ENCODE results near the gene TRPT1. TPM values are rescaled to one million over a fixed set of nuclear protein-coding genes. Genes with fewer than 3 reads are reported as not detected.

Gene TRPT1
- total and polyA plus RNA-seq, 9 of the 15 experiments (the other 6 are each of a cell fraction or from before 2014, with no cell fraction given) = 4.6 to 41.7 (median 23.1) TPM

DNA sequence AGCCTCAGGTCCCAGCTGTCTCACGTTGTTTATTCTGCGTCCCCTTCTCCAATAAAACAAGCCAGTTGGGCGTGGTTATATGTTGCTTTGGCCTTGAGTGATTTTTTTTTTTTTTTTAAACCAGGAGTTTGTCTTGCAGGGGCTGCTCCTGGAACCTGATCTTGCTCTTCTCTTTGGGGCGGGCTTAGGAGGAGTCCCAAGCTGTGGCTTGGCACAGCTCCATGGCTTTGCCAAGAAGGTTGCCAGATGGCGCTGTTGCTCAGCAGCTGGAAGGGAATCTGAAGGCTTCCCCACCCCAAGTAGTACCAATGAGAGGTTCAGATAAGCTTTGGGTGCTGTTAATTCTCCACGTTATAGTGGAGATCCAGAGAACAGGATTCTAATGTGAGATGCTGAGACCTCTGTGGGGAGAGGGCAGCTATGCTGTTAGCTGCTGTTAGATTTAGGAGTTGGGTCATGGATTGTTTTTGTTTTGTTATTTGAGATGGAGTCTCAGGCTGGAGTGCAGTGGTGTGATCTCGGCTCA lies 21.5 kb downstream of the TRPT1 start (continued):
- TF ChIP-seq, protein P1, sequence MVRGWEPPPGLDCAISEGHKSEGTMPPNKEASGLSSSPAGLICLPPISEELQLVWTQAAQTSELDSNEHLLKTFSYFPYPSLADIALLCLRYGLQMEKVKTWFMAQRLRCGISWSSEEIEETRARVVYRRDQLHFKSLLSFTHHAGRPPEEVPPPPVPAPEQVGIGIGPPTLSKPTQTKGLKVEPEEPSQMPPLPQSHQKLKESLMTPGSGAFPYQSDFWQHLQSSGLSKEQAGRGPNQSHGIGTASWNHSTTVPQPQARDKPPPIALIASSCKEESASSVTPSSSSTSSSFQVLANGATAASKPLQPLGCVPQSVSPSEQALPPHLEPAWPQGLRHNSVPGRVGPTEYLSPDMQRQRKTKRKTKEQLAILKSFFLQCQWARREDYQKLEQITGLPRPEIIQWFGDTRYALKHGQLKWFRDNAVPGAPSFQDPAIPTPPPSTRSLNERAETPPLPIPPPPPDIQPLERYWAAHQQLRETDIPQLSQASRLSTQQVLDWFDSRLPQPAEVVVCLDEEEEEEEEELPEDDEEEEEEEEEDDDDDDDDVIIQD (CRISPR knock-in tag; IDR thresholded peaks at IDR 0.05) = no peak
- TF ChIP-seq RHOXF2B (CRISPR knock-in tag; conservative IDR thresholded peaks at IDR 0.05) = no peak
- TF ChIP-seq, protein P2, sequence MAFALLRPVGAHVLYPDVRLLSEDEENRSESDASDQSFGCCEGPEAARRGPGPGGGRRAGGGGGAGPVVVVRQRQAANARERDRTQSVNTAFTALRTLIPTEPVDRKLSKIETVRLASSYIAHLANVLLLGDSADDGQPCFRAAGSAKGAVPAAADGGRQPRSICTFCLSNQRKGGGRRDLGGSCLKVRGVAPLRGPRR (CRISPR knock-in tag; IDR thresholded peaks at IDR 0.05) = no peak
- no peak for TF ChIP-seq MEF2A (IDR thresholded peaks at IDR 0.05; ENCODE audit: control insufficient read depth, low read depth, low read length)
- no peak for TF ChIP-seq NFYB (IDR thresholded peaks at IDR 0.05; ENCODE audit: extremely low read depth, insufficient read length)
- TF ChIP-seq TCF7L2 (IDR thresholded peaks at IDR 0.05; ENCODE audit: low read depth, low read length) = no peak
- TF ChIP-seq MEF2D (tag; conservative IDR thresholded peaks at IDR 0.05; ENCODE audit: low read depth) = no peak
- TF ChIP-seq ZNF175 (CRISPR knock-in tag; IDR thresholded peaks at IDR 0.05; ENCODE audit: low read depth) = no peak
- TF ChIP-seq CCNT2 (IDR thresholded peaks at IDR 0.05; ENCODE audit: borderline replicate concordance, extremely low read depth, insufficient read length, low read depth, low read length) = no peak
- TF ChIP-seq DDX20 (tag; IDR thresholded peaks at IDR 0.05; ENCODE audit: low read depth) = no peak
- TF ChIP-seq HSF4 (CRISPR knock-in tag; IDR thresholded peaks at IDR 0.05; ENCODE audit: borderline replicate concordance) = no peak
- TF ChIP-seq ILK (tag; IDR thresholded peaks at IDR 0.05; ENCODE audit: borderline replicate concordance, low read depth) = no peak
- no peak for TF ChIP-seq CSDE1 (IDR thresholded peaks at IDR 0.05)
- TF ChIP-seq, protein P3, sequence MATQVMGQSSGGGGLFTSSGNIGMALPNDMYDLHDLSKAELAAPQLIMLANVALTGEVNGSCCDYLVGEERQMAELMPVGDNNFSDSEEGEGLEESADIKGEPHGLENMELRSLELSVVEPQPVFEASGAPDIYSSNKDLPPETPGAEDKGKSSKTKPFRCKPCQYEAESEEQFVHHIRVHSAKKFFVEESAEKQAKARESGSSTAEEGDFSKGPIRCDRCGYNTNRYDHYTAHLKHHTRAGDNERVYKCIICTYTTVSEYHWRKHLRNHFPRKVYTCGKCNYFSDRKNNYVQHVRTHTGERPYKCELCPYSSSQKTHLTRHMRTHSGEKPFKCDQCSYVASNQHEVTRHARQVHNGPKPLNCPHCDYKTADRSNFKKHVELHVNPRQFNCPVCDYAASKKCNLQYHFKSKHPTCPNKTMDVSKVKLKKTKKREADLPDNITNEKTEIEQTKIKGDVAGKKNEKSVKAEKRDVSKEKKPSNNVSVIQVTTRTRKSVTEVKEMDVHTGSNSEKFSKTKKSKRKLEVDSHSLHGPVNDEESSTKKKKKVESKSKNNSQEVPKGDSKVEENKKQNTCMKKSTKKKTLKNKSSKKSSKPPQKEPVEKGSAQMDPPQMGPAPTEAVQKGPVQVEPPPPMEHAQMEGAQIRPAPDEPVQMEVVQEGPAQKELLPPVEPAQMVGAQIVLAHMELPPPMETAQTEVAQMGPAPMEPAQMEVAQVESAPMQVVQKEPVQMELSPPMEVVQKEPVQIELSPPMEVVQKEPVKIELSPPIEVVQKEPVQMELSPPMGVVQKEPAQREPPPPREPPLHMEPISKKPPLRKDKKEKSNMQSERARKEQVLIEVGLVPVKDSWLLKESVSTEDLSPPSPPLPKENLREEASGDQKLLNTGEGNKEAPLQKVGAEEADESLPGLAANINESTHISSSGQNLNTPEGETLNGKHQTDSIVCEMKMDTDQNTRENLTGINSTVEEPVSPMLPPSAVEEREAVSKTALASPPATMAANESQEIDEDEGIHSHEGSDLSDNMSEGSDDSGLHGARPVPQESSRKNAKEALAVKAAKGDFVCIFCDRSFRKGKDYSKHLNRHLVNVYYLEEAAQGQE (IDR thresholded peaks at IDR 0.05; ENCODE audit: borderline replicate concordance) = peak; percentile 86
- TF ChIP-seq, protein P3 (CRISPR knock-in tag; IDR thresholded peaks at IDR 0.05; ENCODE audit: low read depth) = no peak
- TF ChIP-seq ZBTB7A (IDR thresholded peaks at IDR 0.05; ENCODE audit: borderline replicate concordance, control insufficient read depth, low read depth, low read length) = no peak
